ENCODE data around the gene CHRD. TPM values are rescaled to one million over a fixed set of nuclear protein-coding genes. Genes with fewer than 3 reads are reported as not detected.
A peak's percentile ranks its signal among the peaks of the same experiment; 100 is the strongest.

CHRD gene
- total RNA-seq, 2 experiments from 2014 or later, result 0.22 TPM; not detected in 1

DNA sequence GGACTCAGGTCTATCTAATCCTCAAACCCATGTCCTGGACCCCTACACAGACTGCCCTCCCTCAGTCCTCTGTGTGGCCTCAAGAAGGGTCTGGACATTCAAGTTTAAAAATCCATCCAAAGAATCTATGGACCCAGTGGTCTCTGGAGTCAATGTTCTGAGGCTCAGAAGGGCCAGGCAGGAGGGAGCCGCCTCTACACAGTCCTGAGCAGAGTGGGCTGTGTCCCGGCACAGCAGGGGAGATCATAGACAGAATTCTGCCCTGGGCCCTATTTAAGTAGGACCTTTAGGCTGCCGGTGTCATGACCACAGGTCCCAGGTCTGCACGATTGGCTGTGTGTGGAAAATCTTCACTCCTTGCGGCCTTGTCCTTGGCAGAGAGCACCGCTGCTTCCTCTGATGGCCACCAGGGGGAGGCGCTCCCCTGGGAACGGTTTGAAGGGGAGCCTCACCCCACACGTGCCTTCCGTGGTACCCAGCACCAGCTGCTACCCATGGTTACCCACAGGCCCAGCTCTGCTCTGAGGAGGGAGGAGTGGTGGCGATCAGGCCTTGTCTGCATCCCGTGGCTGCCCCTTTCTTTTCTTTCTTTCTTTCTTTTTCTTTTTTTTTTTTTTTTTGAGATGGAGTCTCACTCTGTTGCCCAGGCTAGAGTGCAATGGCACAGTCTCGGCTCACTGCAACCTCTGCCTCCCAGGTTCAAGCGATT is 37.9 kb downstream of the CHRD start:
- no peaks in the 10 kb centered on the region for H3K27me3 Mint-ChIP-seq
- no peaks in the 10 kb centered on the region for H3K9me3 Mint-ChIP-seq
- Histone ChIP-seq H3K27me3 (ENCODE audit: control insufficient read depth in 1 of 2, insufficient read depth in 2 of 2, low read length in 2 of 2) (no peaks in the 10 kb centered on the region), H3K4me3 (ENCODE audit: low read length) (no peak overlapping the region), H3K4me1 (ENCODE audit: insufficient read depth, low read length) (peaks cover 4% of the 10 kb centered on the region), H3K36me3 (ENCODE audit: insufficient read depth, low read length) (no peaks in the 10 kb centered on the region), H3K27ac (ENCODE audit: low read depth in 1 of 2, low read length in 2 of 2) (no peak overlapping the region), H3K9me3 (ENCODE audit: control insufficient read depth in 1 of 2, insufficient read depth in 1 of 2, low read length in 2 of 2) (no peaks in the 10 kb centered on the region)
- TF ChIP-seq, protein P1, sequence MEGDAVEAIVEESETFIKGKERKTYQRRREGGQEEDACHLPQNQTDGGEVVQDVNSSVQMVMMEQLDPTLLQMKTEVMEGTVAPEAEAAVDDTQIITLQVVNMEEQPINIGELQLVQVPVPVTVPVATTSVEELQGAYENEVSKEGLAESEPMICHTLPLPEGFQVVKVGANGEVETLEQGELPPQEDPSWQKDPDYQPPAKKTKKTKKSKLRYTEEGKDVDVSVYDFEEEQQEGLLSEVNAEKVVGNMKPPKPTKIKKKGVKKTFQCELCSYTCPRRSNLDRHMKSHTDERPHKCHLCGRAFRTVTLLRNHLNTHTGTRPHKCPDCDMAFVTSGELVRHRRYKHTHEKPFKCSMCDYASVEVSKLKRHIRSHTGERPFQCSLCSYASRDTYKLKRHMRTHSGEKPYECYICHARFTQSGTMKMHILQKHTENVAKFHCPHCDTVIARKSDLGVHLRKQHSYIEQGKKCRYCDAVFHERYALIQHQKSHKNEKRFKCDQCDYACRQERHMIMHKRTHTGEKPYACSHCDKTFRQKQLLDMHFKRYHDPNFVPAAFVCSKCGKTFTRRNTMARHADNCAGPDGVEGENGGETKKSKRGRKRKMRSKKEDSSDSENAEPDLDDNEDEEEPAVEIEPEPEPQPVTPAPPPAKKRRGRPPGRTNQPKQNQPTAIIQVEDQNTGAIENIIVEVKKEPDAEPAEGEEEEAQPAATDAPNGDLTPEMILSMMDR (IDR thresholded peaks at IDR 0.05), result peak; percentile 87
- H3K4me1 Mint-ChIP-seq (ENCODE audit: low read depth), result no peaks in the 10 kb centered on the region
- CTCF ChIA-PET, result interaction anchor here (0.6 to 0.9 kb wide), 4 partner anchors 14 to 120 kb away, joined by 3 to 5 read pairs (median 4); no protein-coding TSS in a partner anchor
- DNase-seq (peak; percentile 58 to 85 (median 64)), ATAC-seq (ENCODE audit: poor library complexity) (peak; percentile 99)
- intact Hi-C loops (cut with DNase I, micrococcal nuclease), result loop anchor here (1.0 kb wide), 4 partner anchors 96 to 359 kb away; no protein-coding TSS in a partner anchor
- no peak overlapping the region for H3K4me3 Mint-ChIP-seq
- no peak overlapping the region for H3K27ac Mint-ChIP-seq
- POLR2A ChIA-PET, result interaction anchor here (1.0 kb wide), 1 partner anchor 124 kb away, joined by 3 read pairs; no protein-coding TSS in a partner anchor
- no peaks in the 10 kb centered on the region for H3K36me3 Mint-ChIP-seq (ENCODE audit: low read depth)

DNA sequence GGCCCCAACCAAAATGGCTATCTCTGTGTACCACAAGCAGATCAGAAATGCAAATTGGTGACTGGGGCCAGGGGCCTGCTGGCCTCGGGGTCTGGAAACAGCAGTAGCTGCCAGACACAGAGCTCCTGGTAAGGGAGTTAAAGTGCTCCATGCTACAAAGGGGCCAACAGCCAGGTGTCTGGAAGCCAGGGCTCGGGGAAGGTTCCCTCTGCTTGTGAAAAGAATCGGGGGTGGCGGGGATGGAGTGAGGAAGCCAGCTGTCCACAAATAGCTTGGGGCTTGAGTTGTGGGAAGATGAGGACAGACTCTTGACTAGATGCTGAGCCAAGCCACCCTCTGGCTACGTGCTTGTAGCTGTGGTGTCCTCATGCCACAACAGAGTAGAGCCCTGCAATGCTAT is 39.3 kb downstream of the CHRD start:
- Mint-ChIP-seq H3K4me3 (no peak overlapping the region), H3K27me3 (peaks cover 9% of the 10 kb centered on the region), H3K27ac (no peak overlapping the region), H3K4me1 (ENCODE audit: low read depth) (no peaks in the 10 kb centered on the region), H3K9me3 (no peaks in the 10 kb centered on the region), H3K36me3 (ENCODE audit: low read depth) (no peaks in the 10 kb centered on the region)
- TF ChIP-seq, protein P1 (IDR thresholded peaks at IDR 0.05), result no peak
- H3K27ac ChIP-seq (ENCODE audit: low read depth in 1 of 2, low read length in 2 of 2), result no peak overlapping the region
- no peaks in the 10 kb centered on the region for H3K36me3 ChIP-seq (ENCODE audit: insufficient read depth, low read length)
- H3K4me1 ChIP-seq (ENCODE audit: insufficient read depth, low read length), result peaks cover 4% of the 10 kb centered on the region
- intact Hi-C loops (cut with DNase I, micrococcal nuclease), result no loop called here
- H3K9me3 ChIP-seq (ENCODE audit: control insufficient read depth in 1 of 2, insufficient read depth in 1 of 2, low read length in 2 of 2), result no peaks in the 10 kb centered on the region
- ATAC-seq (ENCODE audit: poor library complexity) (no peak), DNase-seq (no peak)
- no peaks in the 10 kb centered on the region for H3K27me3 ChIP-seq (ENCODE audit: control insufficient read depth in 1 of 2, insufficient read depth in 2 of 2, low read length in 2 of 2)
- H3K4me3 ChIP-seq (ENCODE audit: low read length), result no peak overlapping the region
- ChIA-PET POLR2A (interaction anchor here (0.8 to 1.3 kb wide), 2 partner anchors 95 to 359 kb away, joined by 3 read pairs; no protein-coding TSS in a partner anchor), CTCF (no interaction called here)

DNA sequence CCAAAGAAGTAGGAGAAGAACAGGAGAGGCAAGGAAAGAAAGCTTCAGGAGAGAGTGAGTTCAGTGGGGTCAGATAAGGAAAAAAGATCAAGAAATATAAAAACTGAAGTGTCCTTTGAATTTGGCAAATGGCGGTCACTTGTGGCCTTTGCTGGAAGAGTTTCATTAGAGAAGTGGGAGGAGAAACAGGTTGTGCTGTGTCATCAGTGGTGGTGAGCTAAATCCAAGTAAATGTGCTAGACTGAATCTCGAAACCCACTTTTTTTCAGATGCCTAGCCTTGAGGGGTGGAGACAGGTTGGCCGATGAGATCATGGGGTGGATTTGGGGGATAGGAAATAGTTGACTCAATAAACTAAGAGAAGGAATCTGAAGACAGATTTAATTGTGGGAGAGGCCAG is 43.7 kb downstream of the CHRD start:
- no peak overlapping the region for H3K27ac Mint-ChIP-seq
- Histone ChIP-seq H3K27me3 (ENCODE audit: control insufficient read depth in 1 of 2, insufficient read depth in 2 of 2, low read length in 2 of 2) (peaks cover 0 to 3% of the 10 kb centered on the region in 2 experiments), H3K4me3 (ENCODE audit: low read length) (no peak overlapping the region), H3K36me3 (ENCODE audit: insufficient read depth, low read length) (no peaks in the 10 kb centered on the region), H3K4me1 (ENCODE audit: insufficient read depth, low read length) (no peaks in the 10 kb centered on the region), H3K9me3 (ENCODE audit: control insufficient read depth in 1 of 2, insufficient read depth in 1 of 2, low read length in 2 of 2) (no peaks in the 10 kb centered on the region), H3K27ac (ENCODE audit: low read depth in 1 of 2, low read length in 2 of 2) (no peak overlapping the region)
- no peak for ATAC-seq (ENCODE audit: poor library complexity)
- H3K4me3 Mint-ChIP-seq, result no peak overlapping the region
- peak in 1 of 14 experiments; percentile 3 for DNase-seq
- no peaks in the 10 kb centered on the region for H3K9me3 Mint-ChIP-seq
- intact Hi-C loops (cut with DNase I, micrococcal nuclease), result no loop called here
- CTCF ChIA-PET, result interaction anchor here (1.2 kb wide), 1 partner anchor 24 kb away, joined by 3 read pairs; no protein-coding TSS in a partner anchor
- peaks cover 20% of the 10 kb centered on the region for H3K27me3 Mint-ChIP-seq
- no peaks in the 10 kb centered on the region for H3K4me1 Mint-ChIP-seq (ENCODE audit: low read depth)
- no peaks in the 10 kb centered on the region for H3K36me3 Mint-ChIP-seq (ENCODE audit: low read depth)
- TF ChIP-seq, protein P1 (IDR thresholded peaks at IDR 0.05), result no peak
- POLR2A ChIA-PET, result no interaction called here
